K562 (cell line): ENCODE measurements around the gene BANK1. TPM values are rescaled to one million over a fixed set of nuclear protein-coding genes. Genes with fewer than 3 reads are reported as not detected.

Experiments
- ATAC-seq: fragments of 200-7000 bp; cut with Tn5 transposase; 3 replicates; pipeline ENCODE4 v1.9.1; 2020; ENCODE audit warnings: moderate library complexity
- BruUV-seq: library from RNA; stranded (reverse); fragments of 400-500 nt; replicated peaks from 2 replicates; lab custom pipeline; 2021; lab: Mats Ljungman, UMichigan
- CTCF ChIA-PET: fragments of 300-600 bp; formaldehyde crosslinking; extraction: SDS; loops from one replicate; lab custom pipeline; 2021; ENCODE audit warnings: low intra/inter-chr PET ratio; lab: Yijun Ruan, JAX
- POLR2A ChIA-PET: fragments of 300-600, 350-650 bp; sonication (Branson Sonifier 250); formaldehyde crosslinking; extraction: SDS; loops from one replicate; lab custom pipeline; 2021; ENCODE audit warnings: antibody characterized with exemption, inconsistent platforms; lab: Yijun Ruan, JAX
- DNase-seq, 4 experiments: peaks; one replicate each; pipeline versions ENCODE4 v3.0.0 to v3.0.0-alpha.2; 2011 to 2018; ENCODE audit warnings: low spot score in 3 of 4, mixed read lengths in 3 of 4; ENCODE audit errors: extremely low read depth in 1 of 4
- FAIRE-seq: peaks from 2 replicates; lab custom pipeline; 2011; peaks lifted over from hg19 to GRCh38; lab: Jason Lieb, UNC
- H2AFZ ChIP-seq: 2 replicates; pipeline ENCODE4 v1.6.0; 2011; ENCODE audit warnings: low read depth, low read length, control low read depth, inconsistent platforms
- H3K27ac ChIP-seq: fragments of 200-600 bp; 3 replicates; pipeline ENCODE4 v1.8.0; 2011; ENCODE audit warnings: low read depth, mild to moderate bottlenecking, control low read depth, inconsistent platforms, low read length, moderate library complexity, mixed read lengths; ENCODE audit errors: extremely low read depth
- H3K27me3 ChIP-seq, 2 experiments: fragments of 300-600 bp in 1 of 2; 2 replicates in 1 of 2; 3 replicates in 1 of 2; pipeline versions ENCODE4 v1.6.0 to v1.8.0; 2011; ENCODE audit warnings: inconsistent platforms in 2 of 2, low read length in 2 of 2, mild to moderate bottlenecking in 1 of 2, mixed read lengths in 1 of 2, moderate library complexity in 1 of 2; ENCODE audit not compliant: control insufficient read depth in 2 of 2, insufficient read depth in 2 of 2
- H3K36me3 ChIP-seq: fragments of 300-600 bp; 3 replicates; pipeline ENCODE4 v1.8.0; 2011; ENCODE audit warnings: mild to moderate bottlenecking, low read length, inconsistent platforms; ENCODE audit not compliant: control insufficient read depth, insufficient read depth
- H3K4me1 ChIP-seq, 2 experiments: fragments of 200-600 bp in 1 of 2; replicated peaks in 1 of 2; 2 replicates in 1 of 2; 3 replicates in 1 of 2; pipeline versions ENCODE4 v1.5.1 to v1.8.0; 2011; ENCODE audit warnings: inconsistent platforms in 2 of 2, low read length in 2 of 2, mild to moderate bottlenecking in 1 of 2, mixed read lengths in 1 of 2, moderate library complexity in 1 of 2; ENCODE audit not compliant: control insufficient read depth in 2 of 2, insufficient read depth in 2 of 2
- H3K4me2 ChIP-seq: 2 replicates; pipeline ENCODE4 v1.6.1; 2011; ENCODE audit warnings: low read length, control low read depth, inconsistent platforms, mixed read lengths; ENCODE audit not compliant: insufficient read depth
- H3K4me3 ChIP-seq: fragments of 200-600 bp; sonication (generic), shearing (Covaris generic); 2 replicates; pipeline ENCODE4 v1.5.1; 2016; ENCODE audit warnings: control low read depth, inconsistent platforms
- H3K79me2 ChIP-seq: fragments of 200-600 bp; 3 replicates; pipeline ENCODE4 v1.8.0; 2011; ENCODE audit warnings: low read length, inconsistent platforms; ENCODE audit not compliant: control insufficient read depth, insufficient read depth
- H3K9ac ChIP-seq, 2 experiments: 2 replicates each; pipeline versions ENCODE4 v1.6.0 to v1.6.1; 2011; ENCODE audit warnings: low read depth in 2 of 2, low read length in 2 of 2, control low read depth in 1 of 2, inconsistent platforms in 1 of 2, mild to moderate bottlenecking in 1 of 2, mixed read lengths in 1 of 2; ENCODE audit not compliant: insufficient read depth in 1 of 2
- H3K9me1 ChIP-seq: one replicate; pipeline ENCODE4 v1.6.0; 2011; ENCODE audit warnings: inconsistent platforms, mild to moderate bottlenecking, low read length, moderate library complexity; ENCODE audit not compliant: control insufficient read depth, insufficient read depth
- H3K9me3 ChIP-seq: replicated peaks from 2 replicates; pipeline ENCODE4 v1.5.1; 2011; ENCODE audit warnings: low read depth, low read length, inconsistent platforms; ENCODE audit not compliant: control insufficient read depth, insufficient read depth
- H4K20me1 ChIP-seq: replicated peaks from 2 replicates; pipeline ENCODE4 v1.6.1; 2011; ENCODE audit warnings: low read length, inconsistent platforms, mixed read lengths; ENCODE audit not compliant: control insufficient read depth, insufficient read depth
- DPF2 ChIP-seq: fragments of 450-650 bp; IDR thresholded peaks from 2 replicates; pipeline ENCODE4 v1.6.1; 2016
- MAFF ChIP-seq: IDR thresholded peaks from 2 replicates; pipeline ENCODE4 v1.6.1; 2012; ENCODE audit warnings: low read length, improper control_type of control experiment
- PHF20 ChIP-seq: fragments of 450-650 bp; IDR thresholded peaks from 2 replicates; pipeline ENCODE4 v1.6.1; 2018; ENCODE audit not compliant: partially characterized antibody
- POLR2G ChIP-seq: fragments of 200-400 bp; formaldehyde crosslinking; IDR thresholded peaks from 2 replicates; pipeline ENCODE4 v1.6.1; 2017; ENCODE audit warnings: low read depth, mild to moderate bottlenecking, antibody characterized with exemption, low read length, moderate library complexity
- TAL1 ChIP-seq: fragments of 450-650 bp; IDR thresholded peaks from 2 replicates; pipeline ENCODE4 v1.6.1; 2016; ENCODE audit warnings: mild to moderate bottlenecking
- ZNF384 ChIP-seq: IDR thresholded peaks from 2 replicates; pipeline ENCODE4 v1.6.1; 2012; ENCODE audit warnings: low read depth, low read length, improper control_type of control experiment
- ZNF408 ChIP-seq: fragments of 250-450 bp; sonication (Bioruptor Pico); IDR thresholded peaks from 2 replicates; pipeline ENCODE4 v1.4.0; 2020; ENCODE audit warnings: low read depth, mild to moderate bottlenecking, moderate library complexity
- ZNF717 ChIP-seq: fragments of 250-450 bp; sonication (Bioruptor Pico); IDR thresholded peaks from 2 replicates; pipeline ENCODE4 v1.5.0; 2021
- WGBS: fragments of 100-300 bp; shearing (Covaris generic); methylation state at CpG from one replicate; pipeline ENCODE4 v1.1.6; 2016; ENCODE audit warnings: low coverage, mixed read lengths; ENCODE audit not compliant: insufficient coverage; ENCODE audit errors: missing lambda C conversion rate; 5-methylcytosine and 5-hydroxymethylcytosine counted together
- in situ Hi-C: fragments of 300-500 bp; cut with MboI; formaldehyde crosslinking; loops from 4 replicates; pipeline ENCODE4 v1.15.0; 2018; ENCODE audit warnings: inconsistent platforms, mixed read lengths
- intact Hi-C: fragments of 100-400 bp; cut with micrococcal nuclease; formaldehyde crosslinking; loops from 2 replicates; pipeline ENCODE4 v1.14.2; 2022
- polyA plus RNA-seq, 8 experiments: library from polyadenylated mRNA; depleted of rRNA in 4 of 8; stranded (reverse) in 5 of 8; unstranded in 3 of 8; fragments of >200 nt; fragmentation: Nextera tagmentation in 2 of 8; fragmentation: Illumina TruSeq in 1 of 8; extraction: Ambion mirVana in 2 of 8; extraction: Trizol in 1 of 8; gene quantifications; 2 replicates each; pipeline versions ENCODE4 v1.2.1 to v1.2.3, GENCODE V29; 2011 to 2014; ENCODE audit warnings: inconsistent platforms in 1 of 8, missing spikeins in 1 of 8
- total RNA-seq, 7 experiments: library from RNA; depleted of rRNA in 6 of 7; stranded (reverse); fragments of >200 nt in 6 of 7; fragmentation: Illumina TruSeq in 2 of 7; extraction: Trizol in 2 of 7; gene quantifications; 2 replicates each; pipeline versions ENCODE4 v1.2.1 to v1.2.3, GENCODE V29; 2011 to 2021; ENCODE audit warnings: low replicate concordance in 1 of 7
- TF ChIP-seq, protein P1 (sequence below): fragments of 450-650 bp; IDR thresholded peaks from 2 replicates; pipeline ENCODE4 v1.6.1; 2014; ENCODE audit warnings: low read depth, mild to moderate bottlenecking, moderate library complexity, borderline replicate concordance
- TF ChIP-seq, protein P2 (sequence below), 3 experiments: fragments of 200-800 bp in 1 of 3; fragments of 250-450 bp in 1 of 3; fragments of 450-650 bp in 1 of 3; sonication (Bioruptor Pico) in 1 of 3; sonication (Bioruptor generic) in 1 of 3; formaldehyde crosslinking in 1 of 3; IDR thresholded peaks; 2 replicates each; pipeline versions ENCODE4 v1.6.1 to v1.8.0; 2016 to 2022; ENCODE audit warnings: mild to moderate bottlenecking in 2 of 3, missing genetic modification characterization in 2 of 3, missing compliant biosample characterization in 1 of 3, moderate library complexity in 1 of 3
- TF ChIP-seq, protein P3 (sequence below): sonication (generic); formaldehyde crosslinking; IDR thresholded peaks from 2 replicates; pipeline ENCODE4 v1.8.0; 2022; ENCODE audit warnings: missing genetic modification reagents, mild to moderate bottlenecking, moderate library complexity, borderline replicate concordance
- TF ChIP-seq, protein P4 (sequence below): IDR thresholded peaks from 3 replicates; pipeline ENCODE4 v1.6.1; 2011; ENCODE audit warnings: borderline replicate concordance, mild to moderate bottlenecking; ENCODE audit not compliant: insufficient read length, insufficient read depth

The BANK1 gene
- total and polyA plus RNA-seq, 9 of the 15 experiments (the other 6 are each of a cell fraction or from before 2014, with no cell fraction given) = not detected

DNA sequence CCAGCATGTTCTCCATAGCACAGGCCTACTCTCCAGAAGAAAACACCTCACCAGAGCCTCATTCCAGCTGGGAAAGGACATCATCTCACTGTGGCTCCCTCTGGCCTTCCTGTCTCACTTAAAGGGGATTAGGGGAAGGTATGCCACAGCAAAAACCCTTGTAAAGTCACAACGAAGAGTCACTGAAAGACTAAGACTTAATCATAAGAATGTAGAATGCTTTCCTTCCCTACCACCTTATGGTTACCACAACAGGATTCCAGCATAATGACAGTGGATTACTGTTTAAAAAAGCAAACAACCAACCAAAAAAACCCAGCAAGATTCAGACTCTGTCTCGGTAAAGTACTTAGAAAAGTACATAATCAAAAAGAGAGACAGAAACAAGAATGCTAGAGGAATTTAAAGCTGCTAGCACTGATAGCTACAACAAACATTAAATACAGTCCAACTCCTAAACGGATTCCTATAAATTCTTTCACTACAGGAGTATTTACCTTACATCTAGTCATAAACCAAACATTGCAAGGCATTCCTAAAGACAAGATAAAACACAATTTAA is 75.1 kb downstream of the BANK1 start:
- FAIRE-seq = no peak
- no peaks in the 10 kb centered on the region for H3K36me3 ChIP-seq
- ChIA-PET CTCF (no interaction called here), POLR2A (no interaction called here)
- H3K27ac ChIP-seq = no peak overlapping the region
- H3K4me1 ChIP-seq = no peaks in the 10 kb centered on the region
- ATAC-seq = no peak
- no peaks in the 10 kb centered on the region for H3K9me3 ChIP-seq
- BruUV-seq = no TSS peak
- H3K4me3 ChIP-seq = no peak overlapping the region
- 0% methylated on average over 3 of the region's 3 CpGs for WGBS
- intact Hi-C loops (no loop called here), in situ Hi-C loops (no loop called here)
- no peak overlapping the region for H2AFZ ChIP-seq
- no peaks in the 10 kb centered on the region for H3K9me1 ChIP-seq
- no peak overlapping the region for H3K4me2 ChIP-seq
- H3K27me3 ChIP-seq = no peaks in the 10 kb centered on the region
- DNase-seq = no peak
- TF ChIP-seq MAFF (no peak), TAL1 (no peak), ZNF384 (no peak), ZNF408 (no peak), ZNF717 (CRISPR knock-in tag) (no peak), POLR2G (no peak), DPF2 (no peak), PHF20 (no peak)
- TF ChIP-seq, protein P1, sequence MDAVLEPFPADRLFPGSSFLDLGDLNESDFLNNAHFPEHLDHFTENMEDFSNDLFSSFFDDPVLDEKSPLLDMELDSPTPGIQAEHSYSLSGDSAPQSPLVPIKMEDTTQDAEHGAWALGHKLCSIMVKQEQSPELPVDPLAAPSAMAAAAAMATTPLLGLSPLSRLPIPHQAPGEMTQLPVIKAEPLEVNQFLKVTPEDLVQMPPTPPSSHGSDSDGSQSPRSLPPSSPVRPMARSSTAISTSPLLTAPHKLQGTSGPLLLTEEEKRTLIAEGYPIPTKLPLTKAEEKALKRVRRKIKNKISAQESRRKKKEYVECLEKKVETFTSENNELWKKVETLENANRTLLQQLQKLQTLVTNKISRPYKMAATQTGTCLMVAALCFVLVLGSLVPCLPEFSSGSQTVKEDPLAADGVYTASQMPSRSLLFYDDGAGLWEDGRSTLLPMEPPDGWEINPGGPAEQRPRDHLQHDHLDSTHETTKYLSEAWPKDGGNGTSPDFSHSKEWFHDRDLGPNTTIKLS = no peak
- TF ChIP-seq, protein P2, sequence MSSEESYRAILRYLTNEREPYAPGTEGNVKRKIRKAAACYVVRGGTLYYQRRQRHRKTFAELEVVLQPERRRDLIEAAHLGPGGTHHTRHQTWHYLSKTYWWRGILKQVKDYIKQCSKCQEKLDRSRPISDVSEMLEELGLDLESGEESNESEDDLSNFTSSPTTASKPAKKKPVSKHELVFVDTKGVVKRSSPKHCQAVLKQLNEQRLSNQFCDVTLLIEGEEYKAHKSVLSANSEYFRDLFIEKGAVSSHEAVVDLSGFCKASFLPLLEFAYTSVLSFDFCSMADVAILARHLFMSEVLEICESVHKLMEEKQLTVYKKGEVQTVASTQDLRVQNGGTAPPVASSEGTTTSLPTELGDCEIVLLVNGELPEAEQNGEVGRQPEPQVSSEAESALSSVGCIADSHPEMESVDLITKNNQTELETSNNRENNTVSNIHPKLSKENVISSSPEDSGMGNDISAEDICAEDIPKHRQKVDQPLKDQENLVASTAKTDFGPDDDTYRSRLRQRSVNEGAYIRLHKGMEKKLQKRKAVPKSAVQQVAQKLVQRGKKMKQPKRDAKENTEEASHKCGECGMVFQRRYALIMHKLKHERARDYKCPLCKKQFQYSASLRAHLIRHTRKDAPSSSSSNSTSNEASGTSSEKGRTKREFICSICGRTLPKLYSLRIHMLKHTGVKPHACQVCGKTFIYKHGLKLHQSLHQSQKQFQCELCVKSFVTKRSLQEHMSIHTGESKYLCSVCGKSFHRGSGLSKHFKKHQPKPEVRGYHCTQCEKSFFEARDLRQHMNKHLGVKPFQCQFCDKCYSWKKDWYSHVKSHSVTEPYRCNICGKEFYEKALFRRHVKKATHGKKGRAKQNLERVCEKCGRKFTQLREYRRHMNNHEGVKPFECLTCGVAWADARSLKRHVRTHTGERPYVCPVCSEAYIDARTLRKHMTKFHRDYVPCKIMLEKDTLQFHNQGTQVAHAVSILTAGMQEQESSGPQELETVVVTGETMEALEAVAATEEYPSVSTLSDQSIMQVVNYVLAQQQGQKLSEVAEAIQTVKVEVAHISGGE (CRISPR knock-in tag; IDR thresholded peaks at IDR 0.05) = no peak
- TF ChIP-seq, protein P3, sequence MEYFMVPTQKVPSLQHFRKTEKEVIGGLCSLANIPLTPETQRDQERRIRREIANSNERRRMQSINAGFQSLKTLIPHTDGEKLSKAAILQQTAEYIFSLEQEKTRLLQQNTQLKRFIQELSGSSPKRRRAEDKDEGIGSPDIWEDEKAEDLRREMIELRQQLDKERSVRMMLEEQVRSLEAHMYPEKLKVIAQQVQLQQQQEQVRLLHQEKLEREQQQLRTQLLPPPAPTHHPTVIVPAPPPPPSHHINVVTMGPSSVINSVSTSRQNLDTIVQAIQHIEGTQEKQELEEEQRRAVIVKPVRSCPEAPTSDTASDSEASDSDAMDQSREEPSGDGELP (CRISPR knock-in tag) = no peak
- TF ChIP-seq, protein P4, sequence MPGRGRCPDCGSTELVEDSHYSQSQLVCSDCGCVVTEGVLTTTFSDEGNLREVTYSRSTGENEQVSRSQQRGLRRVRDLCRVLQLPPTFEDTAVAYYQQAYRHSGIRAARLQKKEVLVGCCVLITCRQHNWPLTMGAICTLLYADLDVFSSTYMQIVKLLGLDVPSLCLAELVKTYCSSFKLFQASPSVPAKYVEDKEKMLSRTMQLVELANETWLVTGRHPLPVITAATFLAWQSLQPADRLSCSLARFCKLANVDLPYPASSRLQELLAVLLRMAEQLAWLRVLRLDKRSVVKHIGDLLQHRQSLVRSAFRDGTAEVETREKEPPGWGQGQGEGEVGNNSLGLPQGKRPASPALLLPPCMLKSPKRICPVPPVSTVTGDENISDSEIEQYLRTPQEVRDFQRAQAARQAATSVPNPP = no peak
- H3K9ac ChIP-seq = no peak overlapping the region
- H3K79me2 ChIP-seq = no peaks in the 10 kb centered on the region
- H4K20me1 ChIP-seq = no peaks in the 10 kb centered on the region
